WERI-Rb-1 (cell line): Measurements from ENCODE around the gene PYGB.

ENCODE experiments used
- DNase-seq: peaks from one replicate; pipeline ENCODE4 v3.0.0-alpha.2; 2020
- H3K27ac ChIP-seq: fragments of 250-450 bp; sonication (Bioruptor Pico); 2 replicates; pipeline ENCODE4 v1.5.1; 2020; ENCODE audit warnings: mild to moderate bottlenecking, moderate library complexity
- H3K27me3 ChIP-seq: fragments of 250-450 bp; sonication (Bioruptor Pico); 2 replicates; pipeline ENCODE4 v1.5.1; 2021; ENCODE audit warnings: mild to moderate bottlenecking, low read depth, moderate library complexity; ENCODE audit not compliant: insufficient read depth, severe bottlenecking
- H3K36me3 ChIP-seq: fragments of 250-450 bp; sonication (Bioruptor Pico); 2 replicates; pipeline ENCODE4 v1.5.1; 2020; ENCODE audit warnings: mild to moderate bottlenecking, moderate library complexity
- H3K4me3 ChIP-seq: 2 replicates; pipeline ENCODE4 v1.5.1; 2011; ENCODE audit warnings: low read depth, mild to moderate bottlenecking, control low read depth, low read length
- H3K9me3 ChIP-seq: fragments of 250-450 bp; sonication (Bioruptor Pico); 2 replicates; pipeline ENCODE4 v1.5.1; 2021; ENCODE audit warnings: mild to moderate bottlenecking, moderate library complexity; ENCODE audit not compliant: severe bottlenecking
- CTCF ChIP-seq: IDR thresholded peaks from 2 replicates; pipeline ENCODE4 v1.5.1; 2011; ENCODE audit warnings: low read depth, mild to moderate bottlenecking, control low read depth, inconsistent platforms, low read length

The PYGB gene

DNA sequence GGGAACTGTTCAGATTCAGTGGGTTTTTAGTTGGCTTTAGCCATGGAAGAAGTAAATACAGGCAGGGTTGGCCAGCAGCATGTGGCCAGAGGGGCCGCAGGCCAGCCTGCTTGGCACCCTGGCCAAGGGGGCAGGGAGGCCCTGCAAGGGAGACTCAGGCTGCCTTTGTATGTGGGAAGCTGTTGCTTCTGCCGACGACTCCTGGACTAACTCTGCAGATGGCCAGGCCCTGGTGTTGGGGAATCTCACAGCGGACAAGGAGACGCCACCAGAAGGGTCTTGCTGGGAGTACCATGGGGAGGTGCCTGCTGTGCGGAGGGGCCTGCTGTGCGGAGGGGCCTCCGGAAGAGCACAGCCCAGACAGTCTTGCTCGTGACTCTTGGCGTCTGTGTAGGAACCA lies 25.2 kb downstream of the PYGB start:
- no peak for TF ChIP-seq CTCF
- Histone ChIP-seq H3K4me3 (no peak overlapping the region), H3K36me3 (peaks cover 92% of the 10 kb centered on the region), H3K27ac (peak overlapping the region; percentile 67), H3K9me3 (no peaks in the 10 kb centered on the region), H3K27me3 (no peaks in the 10 kb centered on the region)
- DNase-seq = peak; percentile 9

DNA sequence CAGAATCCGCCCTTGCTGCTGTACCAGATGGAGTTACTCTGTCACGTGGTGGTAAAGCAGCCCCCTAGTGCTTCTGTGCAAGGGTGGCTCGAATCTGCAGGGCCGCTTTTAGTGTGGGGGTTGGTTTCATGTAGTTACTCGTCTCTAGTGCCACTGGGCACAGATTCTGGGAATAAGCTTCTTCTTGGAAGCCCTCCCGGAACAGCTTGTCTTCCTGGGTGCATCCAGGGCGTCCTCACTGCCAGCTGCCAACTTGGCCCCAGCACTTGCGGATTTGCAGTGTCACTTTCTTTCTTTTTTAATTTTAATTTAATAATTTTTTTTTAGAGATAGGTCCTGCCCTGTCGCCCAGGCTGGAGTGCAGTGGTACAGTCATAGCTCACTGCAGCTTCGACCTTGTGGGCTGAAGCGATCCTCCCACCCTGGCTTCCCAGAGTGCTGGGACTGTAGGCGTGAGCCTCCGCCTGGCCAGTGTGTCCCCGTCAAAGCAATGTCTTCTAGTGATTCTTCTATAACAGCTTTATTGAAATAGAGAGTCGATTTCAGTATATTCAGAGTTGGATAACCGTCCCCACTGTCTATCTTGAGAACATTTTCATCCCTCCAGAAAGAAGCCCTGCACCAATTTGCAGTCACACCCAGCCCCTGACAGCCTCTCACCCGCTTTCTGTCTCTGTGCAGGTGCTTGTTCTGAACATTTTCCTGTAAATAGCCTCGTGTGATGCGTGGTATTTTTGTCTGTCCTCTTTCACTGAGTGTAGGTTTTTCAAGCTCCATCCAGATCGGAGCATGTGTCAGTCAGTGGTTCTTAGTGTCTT lies 25.9 kb downstream of the PYGB start:
- Histone ChIP-seq H3K36me3 (peaks cover 98% of the 10 kb centered on the region), H3K9me3 (no peaks in the 10 kb centered on the region), H3K4me3 (no peak overlapping the region), H3K27me3 (no peaks in the 10 kb centered on the region), H3K27ac (peak overlapping the region; percentile 67)
- peak; percentile 35 for DNase-seq
- no peak for TF ChIP-seq CTCF

- Histone ChIP-seq H3K27ac (no peak overlapping the region), H3K4me3 (no peak overlapping the region), H3K9me3 (no peaks in the 10 kb centered on the region), H3K36me3 (peaks cover 98% of the 10 kb centered on the region), H3K27me3 (no peaks in the 10 kb centered on the region)
- TF ChIP-seq CTCF = no peak
- peak; percentile 4 for DNase-seq
These were observed 26.6 kb downstream of the PYGB start for GRCh38 chr20:25274481-25274880.

- no peak overlapping the region for H3K4me3 ChIP-seq
- DNase-seq = peak; percentile 3
- H3K27me3 ChIP-seq = no peaks in the 10 kb centered on the region
- H3K9me3 ChIP-seq = no peaks in the 10 kb centered on the region
- H3K27ac ChIP-seq = no peak overlapping the region
- TF ChIP-seq CTCF = no peak
- peaks cover 100% of the 10 kb centered on the region for H3K36me3 ChIP-seq
These were observed 27.3 kb downstream of the PYGB start for GRCh38 chr20:25274891-25275812.

DNA sequence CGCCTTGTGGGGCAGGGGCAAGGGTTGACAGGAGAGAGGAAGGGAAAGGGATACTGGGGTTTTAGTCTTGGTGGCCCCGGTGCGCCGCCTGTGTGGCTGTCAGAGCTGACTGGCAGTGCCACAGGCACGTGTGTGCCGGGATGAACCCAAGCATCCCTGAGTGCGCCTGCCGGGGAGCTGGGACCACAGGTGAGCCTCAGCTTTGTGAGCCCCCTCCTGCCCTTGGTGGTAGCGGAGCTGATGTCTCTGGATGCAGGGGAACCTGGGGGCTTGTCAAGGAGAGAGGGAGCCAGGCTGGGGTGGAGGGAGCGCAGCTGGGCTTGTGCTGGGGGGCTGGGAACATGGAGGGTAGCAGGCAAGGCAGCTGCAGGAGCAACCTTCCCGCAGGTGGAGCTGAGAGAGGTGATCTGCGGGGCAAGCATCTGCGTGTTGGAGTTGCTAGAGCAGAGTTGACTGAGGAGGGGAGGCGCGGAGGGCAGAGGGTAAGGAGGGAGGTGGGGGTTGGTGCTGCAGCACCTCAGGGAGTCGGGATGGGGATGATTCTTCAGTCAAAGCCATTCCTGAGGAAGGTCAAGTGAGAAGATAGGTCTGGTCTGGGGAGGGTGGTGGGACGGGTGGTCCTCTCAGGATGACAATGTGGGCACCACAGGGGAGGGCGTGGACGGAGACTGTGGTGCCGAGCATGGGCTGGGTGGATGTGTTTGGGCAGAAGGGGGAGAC lies 28.1 kb downstream of the PYGB start:
- Histone ChIP-seq H3K27ac (no peak overlapping the region), H3K27me3 (no peaks in the 10 kb centered on the region), H3K36me3 (peaks cover 100% of the 10 kb centered on the region), H3K9me3 (no peaks in the 10 kb centered on the region), H3K4me3 (no peak overlapping the region)
- no peak for TF ChIP-seq CTCF
- DNase-seq = peak; percentile 8
